H1 (cell line): ENCODE results near the gene HOXB5. TPM values are rescaled to one million over a fixed set of nuclear protein-coding genes. Genes with fewer than 3 reads are reported as not detected.

Experiments used
- CTCF ChIA-PET: fragments of 300-600 bp; sonication (Branson Sonifier 250); formaldehyde crosslinking; loops from one replicate; lab custom pipeline; 2021; ENCODE audit not compliant: partially characterized antibody; lab: Charles Lee
- POLR2A ChIA-PET: fragments of 300-600 bp; sonication (Branson Sonifier 250); formaldehyde crosslinking; loops from one replicate; lab custom pipeline; 2021; ENCODE audit warnings: inconsistent platforms; ENCODE audit not compliant: partially characterized antibody; lab: Charles Lee
- DNase-seq, 2 experiments: peaks; one replicate each; pipeline versions ENCODE4 v3.0.0 to v3.0.0-alpha.2; 2010 to 2022; ENCODE audit warnings: low spot score in 2 of 2, low read depth in 1 of 2, mixed read lengths in 1 of 2
- FAIRE-seq: peaks from 2 replicates; lab custom pipeline; 2011; peaks lifted over from hg19 to GRCh38; lab: Jason Lieb, UNC
- H2AFZ ChIP-seq: 2 replicates; pipeline ENCODE4 v1.8.1; 2012; ENCODE audit warnings: low read length, inconsistent platforms
- H2AK5ac ChIP-seq: 2 replicates; pipeline ENCODE4 v1.6.1; 2013; ENCODE audit warnings: low read depth, low read length
- H2BK120ac ChIP-seq: replicated peaks from 2 replicates; pipeline ENCODE3; 2013; ENCODE audit warnings: low read depth, low read length, inconsistent platforms
- H2BK12ac ChIP-seq: 2 replicates; pipeline ENCODE4 v1.6.1; 2013; ENCODE audit warnings: low read depth, low read length
- H2BK15ac ChIP-seq: 2 replicates; pipeline ENCODE4 v1.6.1; 2013; ENCODE audit warnings: low read length
- H2BK20ac ChIP-seq: 2 replicates; pipeline ENCODE4 v1.6.1; 2013; ENCODE audit warnings: low read length
- H2BK5ac ChIP-seq: 2 replicates; pipeline ENCODE4 v1.6.1; 2013; ENCODE audit warnings: low read depth, low read length
- H3K14ac ChIP-seq: 2 replicates; pipeline ENCODE4 v1.6.1; 2013; ENCODE audit warnings: inconsistent platforms; ENCODE audit not compliant: insufficient read length
- H3K18ac ChIP-seq: 2 replicates; pipeline ENCODE4 v1.6.1; 2013; ENCODE audit warnings: low read length; ENCODE audit errors: extremely low read depth
- H3K23ac ChIP-seq: 2 replicates; pipeline ENCODE4 v1.6.1; 2013; ENCODE audit warnings: inconsistent platforms; ENCODE audit not compliant: insufficient read length
- H3K23me2 ChIP-seq: 2 replicates; pipeline ENCODE4 v1.6.1; 2013; ENCODE audit warnings: low read depth, low read length
- H3K27ac ChIP-seq: 2 replicates; pipeline ENCODE4 v1.6.1; 2011; ENCODE audit warnings: low read depth, low read length, inconsistent platforms
- H3K27me3 ChIP-seq, 4 experiments: replicated peaks in 1 of 4; 1 replicate in 1 of 4; 2 replicates in 3 of 4; pipeline versions ENCODE4 v1.6.1 to v1.8.1; 2011 to 2013; ENCODE audit warnings: low read length in 3 of 4, mild to moderate bottlenecking in 3 of 4, inconsistent platforms in 2 of 4, mixed read lengths in 2 of 4, moderate library complexity in 1 of 4; ENCODE audit not compliant: control insufficient read depth in 3 of 4, insufficient read depth in 3 of 4; ENCODE audit errors: extremely low read depth in 1 of 4
- H3K36me3 ChIP-seq, 4 experiments: 2 replicates each; pipeline versions ENCODE4 v1.6.1 to v1.8.1; 2011 to 2013; ENCODE audit warnings: mild to moderate bottlenecking in 4 of 4, low read length in 3 of 4, moderate library complexity in 2 of 4, control low read depth in 1 of 4, inconsistent platforms in 1 of 4; ENCODE audit not compliant: insufficient read depth in 4 of 4, control insufficient read depth in 2 of 4
- H3K4ac ChIP-seq: replicated peaks from 2 replicates; pipeline ENCODE3; 2013; ENCODE audit warnings: low read length, low read depth, mixed read lengths, inconsistent platforms; ENCODE audit not compliant: insufficient read length
- H3K4me1 ChIP-seq, 4 experiments: replicated peaks in 1 of 4; 1 replicate in 1 of 4; 2 replicates in 3 of 4; pipeline versions ENCODE4 v1.6.1 to v1.8.1; 2011 to 2013; ENCODE audit warnings: low read length in 3 of 4, inconsistent platforms in 2 of 4, mixed read lengths in 1 of 4; ENCODE audit not compliant: insufficient read depth in 4 of 4, control insufficient read depth in 3 of 4
- H3K4me2 ChIP-seq, 2 experiments: 2 replicates each; pipeline versions ENCODE4 v1.6.1 to v1.8.1; 2011 to 2013; ENCODE audit warnings: low read depth in 2 of 2, low read length in 2 of 2, control low read depth in 1 of 2, inconsistent platforms in 1 of 2, mild to moderate bottlenecking in 1 of 2; ENCODE audit not compliant: insufficient read depth in 1 of 2
- H3K4me3 ChIP-seq, 4 experiments: fragments of 200-600, 300-600 bp in 1 of 4; sonication (generic), shearing (Covaris generic), sonication (Bioruptor Twin) in 1 of 4; 2 replicates each; pipeline versions ENCODE4 v1.5.1 to v1.8.1; 2011 to 2016; ENCODE audit warnings: low read length in 4 of 4, low read depth in 3 of 4, control low read depth in 2 of 4, inconsistent platforms in 2 of 4, mild to moderate bottlenecking in 2 of 4, mixed read lengths in 1 of 4, moderate library complexity in 1 of 4; ENCODE audit not compliant: insufficient read depth in 2 of 4; ENCODE audit errors: extremely low read depth in 1 of 4
- H3K56ac ChIP-seq: replicated peaks from 2 replicates; pipeline ENCODE3; 2013; ENCODE audit warnings: low read depth, mild to moderate bottlenecking, mixed read lengths, low read length, inconsistent platforms; ENCODE audit not compliant: insufficient read length
- H3K79me1 ChIP-seq: 2 replicates; pipeline ENCODE4 v1.6.1; 2013; ENCODE audit warnings: low read depth, low read length, control low read depth
- H3K79me2 ChIP-seq, 2 experiments: 2 replicates each; pipeline versions ENCODE4 v1.6.1 to v1.8.1; 2012 to 2013; ENCODE audit warnings: low read length in 2 of 2, mild to moderate bottlenecking in 2 of 2, inconsistent platforms in 1 of 2; ENCODE audit not compliant: insufficient read depth in 2 of 2, control insufficient read depth in 1 of 2
- H3K9ac ChIP-seq, 4 experiments: replicated peaks in 1 of 4; 1 replicate in 1 of 4; 2 replicates in 3 of 4; pipeline versions ENCODE4 v1.6.1 to v1.8.1; 2011 to 2013; ENCODE audit warnings: low read depth in 3 of 4, low read length in 3 of 4, control low read depth in 2 of 4, mild to moderate bottlenecking in 2 of 4, moderate library complexity in 2 of 4, inconsistent platforms in 1 of 4; ENCODE audit errors: extremely low read depth in 1 of 4
- H3K9me3 ChIP-seq, 2 experiments: 2 replicates each; pipeline versions ENCODE4 v1.6.1 to v1.8.1; 2012 to 2013; ENCODE audit warnings: mild to moderate bottlenecking in 2 of 2, moderate library complexity in 2 of 2, control low read depth in 1 of 2, inconsistent platforms in 1 of 2, low read depth in 1 of 2, low read length in 1 of 2, mixed read lengths in 1 of 2; ENCODE audit not compliant: insufficient read depth in 2 of 2
- H4K20me1 ChIP-seq, 2 experiments: replicated peaks in 1 of 2; 2 replicates each; pipeline versions ENCODE3 to v1.8.1; 2011 to 2013; ENCODE audit warnings: inconsistent platforms in 2 of 2, low read length in 2 of 2, mild to moderate bottlenecking in 1 of 2; ENCODE audit not compliant: insufficient read depth in 2 of 2, control insufficient read depth in 1 of 2
- H4K5ac ChIP-seq: 2 replicates; pipeline ENCODE4 v1.6.1; 2013; ENCODE audit warnings: low read length, low read depth, mixed read lengths, inconsistent platforms; ENCODE audit not compliant: insufficient read length
- H4K8ac ChIP-seq: 2 replicates; pipeline ENCODE4 v1.8.0; 2013; ENCODE audit warnings: mild to moderate bottlenecking, moderate library complexity, low read length, inconsistent platforms; ENCODE audit not compliant: insufficient read depth; ENCODE audit errors: extremely low read depth
- H4K91ac ChIP-seq: replicated peaks from 2 replicates; pipeline ENCODE3; 2013; ENCODE audit warnings: low read length, mixed read lengths, inconsistent platforms; ENCODE audit not compliant: insufficient read length
- CBX8 ChIP-seq: fragments of 300-800, 300-1000 bp; sonication (generic); IDR thresholded peaks from 2 replicates; pipeline ENCODE4 v1.7.1; 2016; ENCODE audit warnings: low read depth, low read length, borderline replicate concordance
- CHD1 ChIP-seq: IDR thresholded peaks from 2 replicates; pipeline ENCODE4 v1.6.1; 2012; ENCODE audit warnings: low read depth, low read length, improper control_type of control experiment
- EZH2 ChIP-seq: fragments of 200-600 bp; sonication (generic); IDR thresholded peaks from 2 replicates; pipeline ENCODE4 v1.7.1; 2012; ENCODE audit warnings: low read depth, mild to moderate bottlenecking, moderate library complexity, low read length, inconsistent platforms; ENCODE audit not compliant: severe bottlenecking
- RNF2 ChIP-seq: fragments of 200-900, 300-1000 bp; sonication (generic); IDR thresholded peaks from 2 replicates; pipeline ENCODE4 v1.7.1; 2016; ENCODE audit warnings: borderline replicate concordance, low read depth, mild to moderate bottlenecking, antibody characterized with exemption, low read length; ENCODE audit not compliant: poor library complexity, severe bottlenecking; ENCODE audit errors: missing control alignments
- SAP30 ChIP-seq: fragments of 300-600 bp; sonication (generic); IDR thresholded peaks from 2 replicates; pipeline ENCODE4 v1.7.1; 2012; ENCODE audit warnings: low read length, moderate library complexity, mild to moderate bottlenecking, inconsistent platforms; ENCODE audit not compliant: insufficient read depth, insufficient replicate concordance
- SIX5 ChIP-seq: IDR thresholded peaks from 2 replicates; pipeline ENCODE4 v1.6.1; 2011; ENCODE audit warnings: mild to moderate bottlenecking, low read depth, low read length
- TCF12 ChIP-seq: IDR thresholded peaks from 2 replicates; pipeline ENCODE4 v1.6.1; 2011; ENCODE audit warnings: low read depth, mild to moderate bottlenecking, low read length
- TEAD4 ChIP-seq: IDR thresholded peaks from 2 replicates; pipeline ENCODE4 v1.6.1; 2012; ENCODE audit warnings: low read depth, low read length, inconsistent platforms, mixed read lengths
- WGBS, 2 experiments: shearing (Covaris generic) in 1 of 2; methylation state at CpG; one replicate each; pipeline versions ENCODE4 v1.1.6 to v1.1.7; 2013 to 2015; ENCODE audit warnings: low lambda C conversion rate in 2 of 2, mixed read lengths in 2 of 2, inconsistent platforms in 1 of 2, low coverage in 1 of 2, missing lambda C conversion rate in 1 of 2; ENCODE audit not compliant: insufficient replicate concordance in 2 of 2, insufficient coverage in 1 of 2, insufficient read length in 1 of 2; ENCODE audit errors: extremely low coverage in 1 of 2, missing lambda C conversion rate in 1 of 2; 5-methylcytosine and 5-hydroxymethylcytosine counted together
- polyA plus RNA-seq, 7 experiments: library from polyadenylated mRNA; depleted of rRNA in 3 of 7; stranded (reverse) in 5 of 7; unstranded in 2 of 7; fragments of >200 nt in 5 of 7; fragments of 200-250 nt in 2 of 7; gene quantifications; 1 replicate in 5 of 7; 2 replicates in 1 of 7; 4 replicates in 1 of 7; pipeline versions ENCODE4 v1.2.1 to v1.2.3, GENCODE V29; 2011 to 2013; ENCODE audit warnings: missing spikeins in 2 of 7, mixed read lengths in 2 of 7
- total RNA-seq: library from RNA; stranded (reverse); fragmentation: NEBNext Ultra II Directional; extraction: Animal tissue kit (Norgen Biotek cat#: 25700); gene quantifications from 2 replicates; pipeline ENCODE4 v1.2.1, GENCODE V29; 2021
- TF ChIP-seq, protein P1 (sequence below): IDR thresholded peaks from 2 replicates; pipeline ENCODE4 v1.6.1; 2012; ENCODE audit warnings: inconsistent platforms

HOXB5 gene
- total and polyA plus RNA-seq, 2 of the 8 experiments (the other 6 are each of a cell fraction or from before 2014, with no cell fraction given), result not detected

DNA sequence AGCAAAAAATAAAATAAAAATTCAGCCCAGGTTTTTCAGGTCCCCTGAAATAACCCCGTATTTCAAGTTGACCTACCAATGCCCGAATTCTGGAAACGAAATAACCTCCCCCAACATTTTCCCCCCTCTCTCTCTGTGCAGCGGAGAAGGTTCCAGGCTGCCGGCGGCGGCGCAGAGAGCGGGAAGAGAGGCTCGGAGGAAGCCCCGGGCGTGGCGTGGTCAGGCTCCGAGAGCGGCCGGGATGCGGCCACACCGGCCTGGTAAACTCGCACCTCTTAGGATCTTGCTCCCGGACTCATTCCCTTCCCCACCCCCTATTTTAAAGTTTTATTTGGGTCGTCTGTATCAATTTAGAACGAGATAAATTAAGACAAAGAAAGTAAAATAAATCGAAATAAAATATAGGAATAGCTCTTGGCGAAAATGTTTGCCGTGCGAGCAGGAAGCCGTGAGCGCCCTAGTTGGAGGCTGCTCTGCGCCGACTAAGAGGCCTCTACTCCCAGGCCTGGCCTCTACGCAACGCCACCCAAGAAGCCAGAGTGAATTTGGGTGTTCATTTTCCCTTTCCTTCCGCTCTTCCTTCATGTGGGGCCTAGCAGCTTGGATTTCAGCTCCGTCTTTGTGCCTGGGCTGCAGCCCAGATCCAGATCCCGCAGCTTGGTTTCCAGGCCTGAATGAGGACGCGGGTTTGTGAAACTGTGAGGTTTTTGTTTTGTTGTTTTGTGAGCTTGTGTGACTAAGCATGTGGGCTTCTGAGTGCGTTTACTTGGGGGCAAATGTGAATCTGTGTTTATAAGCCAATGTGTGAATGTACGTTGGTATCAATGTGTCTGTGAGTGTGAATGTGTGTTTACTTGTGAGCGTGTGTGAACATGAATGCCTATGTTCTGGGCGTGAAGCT, 12.7 kb upstream of the HOXB5 start:
- H2AFZ ChIP-seq, result no peak overlapping the region
- no peak overlapping the region; the same call in 1 of the 2 replicates for H2BK20ac ChIP-seq
- no peak overlapping the region for H3K56ac ChIP-seq
- H3K18ac ChIP-seq, result no peak overlapping the region; the same call in 1 of the 2 replicates
- 18% methylated on average over 41 of the region's 41 CpGs; no CpG with 5 or more reads in 1 of the 2 experiments for WGBS, 2 experiments
- CTCF ChIA-PET, result interaction anchor here (0.8 to 2.5 kb wide), 11 partner anchors 20 to 270 kb away, joined by 3 to 8 read pairs (median 5); partner anchors contain the start of gene HOXB9
- DNase-seq (no peak), FAIRE-seq (no peak)
- no peak overlapping the region for H3K27ac ChIP-seq
- H3K79me1 ChIP-seq, result no peaks in the 10 kb centered on the region
- H4K8ac ChIP-seq, result no peak overlapping the region
- H3K27me3 ChIP-seq, result peaks cover 97 to 100% (median 99%) of the 10 kb centered on the region in 4 experiments
- POLR2A ChIA-PET, result interaction anchor here (1.1 kb wide), 1 partner anchor 19 kb away, joined by 4 read pairs; the partner anchor contains the start of gene HOXB9
- H4K91ac ChIP-seq, result no peak overlapping the region
- H3K79me2 ChIP-seq, result no peaks in the 10 kb centered on the region
- no peak overlapping the region for H3K23ac ChIP-seq
- no peak overlapping the region for H3K4me3 ChIP-seq
- H3K9me3 ChIP-seq, result no peaks in the 10 kb centered on the region
- peaks cover 0 to 3% (median 2%) of the 10 kb centered on the region in 4 experiments; a peak in 4 of 7 replicates for H3K4me1 ChIP-seq
- peaks cover 0 to 8% (median 0%) of the 10 kb centered on the region in 4 experiments; a peak in 1 of 8 replicates for H3K36me3 ChIP-seq
- H4K20me1 ChIP-seq, result peaks cover 23 to 41% of the 10 kb centered on the region in 2 experiments
- peak overlapping the region; percentile 100 for H2AK5ac ChIP-seq
- H3K9ac ChIP-seq, result no peak overlapping the region
- H2BK12ac ChIP-seq, result peak overlapping the region; percentile 99
- no peak overlapping the region for H4K5ac ChIP-seq
- H3K4me2 ChIP-seq, result no peak overlapping the region
- no peak overlapping the region for H3K14ac ChIP-seq
- H2BK120ac ChIP-seq, result no peak overlapping the region
- H3K4ac ChIP-seq, result peak overlapping the region; percentile 39
- no peak overlapping the region for H2BK5ac ChIP-seq
- H3K23me2 ChIP-seq, result peaks cover 2% of the 10 kb centered on the region; the same call in 1 of the 2 replicates
- H2BK15ac ChIP-seq, result peak overlapping the region; percentile 92
- TF ChIP-seq TEAD4 (no peak), CHD1 (no peak), SIX5 (no peak), SAP30 (no peak), EZH2 (peak; percentile 94), RNF2 (peak; percentile 100), CBX8 (peak; percentile 96; the same call in 1 of the 2 replicates), TCF12 (no peak)
- TF ChIP-seq, protein P1, sequence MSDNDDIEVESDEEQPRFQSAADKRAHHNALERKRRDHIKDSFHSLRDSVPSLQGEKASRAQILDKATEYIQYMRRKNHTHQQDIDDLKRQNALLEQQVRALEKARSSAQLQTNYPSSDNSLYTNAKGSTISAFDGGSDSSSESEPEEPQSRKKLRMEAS, result no peak
